HEK293T (cell line): ENCODE results near the gene HS3ST3A1.

Source experiments
- CTCF ChIA-PET: fragments of 350-600 bp; formaldehyde crosslinking; extraction: SDS; loops from one replicate; lab custom pipeline; 2021; ENCODE audit warnings: antibody characterized with exemption, inconsistent platforms; lab: Yijun Ruan, JAX
- POLR2A ChIA-PET: fragments of 350-600 bp; formaldehyde crosslinking; extraction: SDS; loops from one replicate; lab custom pipeline; 2020; ENCODE audit warnings: antibody characterized with exemption, inconsistent platforms; lab: Yijun Ruan, JAX
- DNase-seq: peaks from one replicate; pipeline ENCODE4 v3.0.0; 2012; ENCODE audit warnings: mixed read lengths; ENCODE audit errors: extremely low spot score
- ARNT ChIP-seq: fragments of 450-650 bp; IDR thresholded peaks from 2 replicates; pipeline ENCODE4 v1.6.1; 2017; ENCODE audit warnings: mild to moderate bottlenecking
- BHLHE40 ChIP-seq: fragments of 450-650 bp; IDR thresholded peaks from 2 replicates; pipeline ENCODE4 v1.6.1; 2016; ENCODE audit warnings: mild to moderate bottlenecking, moderate library complexity, borderline replicate concordance
- CTBP1 ChIP-seq: fragments of 450-650 bp; IDR thresholded peaks from 2 replicates; pipeline ENCODE4 v1.6.1; 2016; ENCODE audit warnings: borderline replicate concordance
- ELF4 ChIP-seq: fragments of 450-650 bp; IDR thresholded peaks from 2 replicates; pipeline ENCODE4 v1.6.1; 2017; ENCODE audit warnings: antibody characterized with exemption
- FOXA1 ChIP-seq: fragments of 450-650 bp; IDR thresholded peaks from 2 replicates; pipeline ENCODE4 v1.6.1; 2016; ENCODE audit warnings: mild to moderate bottlenecking
- FOXK2 ChIP-seq: fragments of 450-650 bp; IDR thresholded peaks from 2 replicates; pipeline ENCODE4 v1.6.1; 2016; ENCODE audit warnings: mild to moderate bottlenecking
- FOXM1 ChIP-seq: fragments of 450-650 bp; IDR thresholded peaks from 2 replicates; pipeline ENCODE4 v1.6.1; 2017; ENCODE audit warnings: mild to moderate bottlenecking, borderline replicate concordance
- HDGF ChIP-seq: fragments of 450-650 bp; IDR thresholded peaks from 2 replicates; pipeline ENCODE4 v1.6.1; 2017; ENCODE audit warnings: antibody characterized with exemption, borderline replicate concordance
- L3MBTL2 ChIP-seq: fragments of 450-650 bp; conservative IDR thresholded peaks from 2 replicates; pipeline ENCODE4 v1.6.1; 2016; ENCODE audit warnings: mild to moderate bottlenecking
- LEF1 ChIP-seq: fragments of 450-650 bp; IDR thresholded peaks from 2 replicates; pipeline ENCODE4 v1.6.1; 2017; ENCODE audit warnings: mild to moderate bottlenecking, borderline replicate concordance
- NFRKB ChIP-seq: fragments of 450-650 bp; IDR thresholded peaks from 2 replicates; pipeline ENCODE4 v1.6.1; 2016; ENCODE audit warnings: mild to moderate bottlenecking, moderate library complexity
- SP1 ChIP-seq: fragments of 450-650 bp; IDR thresholded peaks from 2 replicates; pipeline ENCODE4 v1.6.1; 2017
- SUZ12 ChIP-seq: fragments of 450-650 bp; IDR thresholded peaks from 2 replicates; pipeline ENCODE4 v1.6.1; 2016; ENCODE audit warnings: mild to moderate bottlenecking
- TARDBP ChIP-seq: fragments of 450-650 bp; IDR thresholded peaks from 2 replicates; pipeline ENCODE4 v1.6.1; 2016
- ZNF384 ChIP-seq: fragments of 450-650 bp; IDR thresholded peaks from 2 replicates; pipeline ENCODE4 v1.6.1; 2016
- TF ChIP-seq, protein P1 (sequence below): fragments of 450-650 bp; IDR thresholded peaks from 2 replicates; pipeline ENCODE4 v1.6.1; 2016

The HS3ST3A1 gene

DNA sequence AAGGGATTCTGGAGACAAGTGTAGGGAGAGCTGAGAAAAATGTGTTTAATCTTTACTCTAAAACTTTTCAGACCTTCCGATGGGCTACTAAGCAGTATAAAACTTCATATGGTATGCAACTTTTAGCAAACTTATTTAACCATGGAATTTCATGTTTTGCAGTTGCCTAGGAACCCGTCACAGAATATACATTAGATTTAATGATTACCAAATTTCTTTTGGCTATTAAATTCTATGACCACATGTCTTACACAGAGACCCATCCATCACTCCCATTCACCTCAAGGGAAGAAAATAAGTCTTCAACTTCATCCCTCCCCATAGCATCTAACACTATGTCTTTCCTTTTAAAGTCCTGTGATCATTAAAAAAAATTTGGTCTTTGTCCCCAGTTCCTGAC, 54.9 kb downstream of the HS3ST3A1 start:
- DNase-seq, result no peak
- ChIA-PET CTCF (no interaction called here), POLR2A (no interaction called here)
- TF ChIP-seq FOXM1 (no peak), HDGF (no peak), L3MBTL2 (no peak), TARDBP (no peak), FOXA1 (no peak), CTBP1 (no peak), NFRKB (no peak), ARNT (no peak)
- TF ChIP-seq, protein P1, sequence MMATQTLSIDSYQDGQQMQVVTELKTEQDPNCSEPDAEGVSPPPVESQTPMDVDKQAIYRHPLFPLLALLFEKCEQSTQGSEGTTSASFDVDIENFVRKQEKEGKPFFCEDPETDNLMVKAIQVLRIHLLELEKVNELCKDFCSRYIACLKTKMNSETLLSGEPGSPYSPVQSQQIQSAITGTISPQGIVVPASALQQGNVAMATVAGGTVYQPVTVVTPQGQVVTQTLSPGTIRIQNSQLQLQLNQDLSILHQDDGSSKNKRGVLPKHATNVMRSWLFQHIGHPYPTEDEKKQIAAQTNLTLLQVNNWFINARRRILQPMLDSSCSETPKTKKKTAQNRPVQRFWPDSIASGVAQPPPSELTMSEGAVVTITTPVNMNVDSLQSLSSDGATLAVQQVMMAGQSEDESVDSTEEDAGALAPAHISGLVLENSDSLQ, result no peak

DNA sequence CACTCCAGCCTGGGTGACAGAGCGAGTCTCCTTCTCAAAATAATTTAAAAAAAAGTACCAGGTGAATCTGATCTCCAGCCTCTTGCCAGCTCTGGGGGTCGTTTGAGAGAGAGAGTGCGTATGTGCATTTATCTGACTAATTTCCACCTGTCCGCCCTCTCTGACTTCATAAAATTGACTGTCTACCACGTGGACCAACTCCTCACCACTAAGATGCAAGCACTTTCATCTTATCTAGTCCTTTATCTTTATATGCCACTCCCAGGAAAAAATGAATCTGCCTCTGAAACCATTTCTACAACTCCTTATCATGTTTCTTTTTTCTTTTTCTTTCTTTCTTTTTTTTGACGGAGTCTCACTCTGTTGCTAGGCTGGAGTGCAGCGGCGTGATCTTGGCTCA, 55.8 kb downstream of the HS3ST3A1 start:
- TF ChIP-seq BHLHE40 (no peak), L3MBTL2 (no peak), ZNF384 (no peak), ARNT (no peak), SUZ12 (no peak), NFRKB (no peak), HDGF (no peak), CTBP1 (no peak), FOXM1 (no peak), LEF1 (no peak), FOXA1 (no peak), SP1 (no peak), ELF4 (no peak), FOXK2 (no peak), TARDBP (no peak)
- TF ChIP-seq, protein P1, result no peak
- CTCF ChIA-PET, result no interaction called here
- POLR2A ChIA-PET, result no interaction called here
- no peak for DNase-seq

DNA sequence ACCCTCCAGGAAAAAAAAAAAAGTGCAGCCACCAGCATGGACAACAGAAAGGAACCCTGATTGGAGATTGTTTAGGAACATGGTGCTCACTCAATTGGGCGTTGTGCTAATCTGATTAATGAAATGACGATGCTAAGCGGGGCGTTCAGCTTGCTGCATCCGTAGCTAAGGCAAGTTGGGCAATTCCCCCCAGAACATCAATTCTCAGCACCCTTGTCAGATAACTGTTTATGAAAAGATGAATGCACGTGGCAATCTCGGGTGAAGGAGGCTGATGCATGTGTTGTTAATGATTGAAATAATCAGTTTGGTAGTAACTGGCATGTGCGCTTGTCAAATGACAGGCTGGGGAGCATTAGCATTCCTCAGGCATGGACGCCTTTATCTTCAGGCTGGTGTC, 57.0 kb downstream of the HS3ST3A1 start:
- ChIA-PET POLR2A (no interaction called here), CTCF (interaction anchor here (0.6 kb wide), 1 partner anchor 1435 kb away, joined by 3 read pairs; no protein-coding TSS in a partner anchor)
- DNase-seq, result no peak
- no peak for TF ChIP-seq TARDBP
- TF ChIP-seq SUZ12, result no peak
- no peak for TF ChIP-seq FOXM1

DNA sequence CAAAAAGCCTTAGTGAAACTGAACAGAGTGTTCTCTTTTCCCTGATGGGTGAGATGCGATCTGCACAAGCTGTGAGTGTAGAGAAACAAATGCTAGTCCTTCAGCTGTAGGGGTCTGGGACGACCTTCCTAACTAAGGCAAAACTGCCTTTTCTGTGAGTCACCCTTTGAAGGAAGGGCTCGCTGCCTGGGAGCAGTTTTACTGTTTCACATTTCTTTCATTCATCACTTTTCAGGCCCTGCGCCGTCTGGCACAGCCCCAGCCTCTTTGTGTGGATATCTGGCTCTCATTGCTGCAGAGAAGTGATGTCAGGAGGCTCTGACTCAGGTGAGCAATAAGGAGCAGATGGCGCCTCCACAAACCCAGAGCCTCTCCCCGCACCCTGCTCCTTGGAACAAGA, 57.4 kb downstream of the HS3ST3A1 start:
- POLR2A ChIA-PET, result no interaction called here
- CTCF ChIA-PET, result interaction anchor here (0.6 kb wide), 1 partner anchor 1434 kb away, joined by 3 read pairs; no protein-coding TSS in a partner anchor
- no peak for DNase-seq
- TF ChIP-seq FOXA1 (no peak), TARDBP (no peak), FOXK2 (no peak), ARNT (no peak), SP1 (no peak), CTBP1 (no peak), HDGF (no peak)

DNA sequence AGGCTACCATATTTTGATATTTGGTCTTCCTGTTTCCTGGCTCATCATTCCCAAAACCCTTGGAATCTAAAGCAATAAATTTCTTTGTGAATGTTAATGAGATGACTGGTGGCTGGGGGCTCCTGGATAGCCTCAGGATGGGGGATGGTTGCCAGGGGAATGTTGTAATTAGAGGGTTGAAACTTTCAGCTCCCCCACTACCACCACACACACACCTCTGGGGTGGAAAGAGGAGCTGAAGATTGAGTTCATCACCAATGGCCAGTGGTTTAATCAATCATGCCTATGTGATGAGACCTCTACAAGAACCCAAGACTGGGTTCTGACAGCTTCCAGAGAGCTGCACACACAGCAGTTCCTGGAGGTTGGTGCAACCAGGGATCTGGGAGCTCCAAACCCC, 59.1 kb downstream of the HS3ST3A1 start:
- ChIA-PET CTCF (no interaction called here), POLR2A (no interaction called here)
- TF ChIP-seq ELF4 (no peak), TARDBP (no peak), SUZ12 (no peak), CTBP1 (no peak), NFRKB (no peak), BHLHE40 (no peak), FOXA1 (no peak), SP1 (no peak), HDGF (no peak), LEF1 (no peak), FOXM1 (no peak)
- TF ChIP-seq, protein P1, result no peak
- DNase-seq, result no peak

DNA sequence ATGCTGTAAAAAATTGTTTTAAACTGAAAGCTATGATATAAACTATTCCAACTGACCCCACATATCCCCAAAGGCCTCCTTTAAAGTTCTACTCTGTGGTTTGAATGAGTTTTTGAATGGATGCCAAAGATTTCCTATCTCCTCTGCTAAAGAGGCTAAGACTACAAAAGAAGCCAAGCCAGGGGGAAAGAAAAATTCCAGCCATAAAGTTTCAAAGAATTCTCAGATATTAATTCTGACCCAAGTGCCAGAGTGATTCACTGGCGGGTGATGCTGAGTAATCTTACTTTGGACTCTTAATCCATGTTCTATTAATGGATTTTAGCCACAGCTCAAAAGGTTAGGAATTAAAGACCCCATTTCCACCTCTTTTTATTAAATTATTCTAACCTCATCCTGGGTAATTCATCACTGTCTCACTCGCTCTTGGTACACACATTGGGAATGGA, 60.7 kb downstream of the HS3ST3A1 start:
- TF ChIP-seq SUZ12, result no peak
- no peak for TF ChIP-seq FOXK2
- TF ChIP-seq ZNF384, result no peak
- CTCF ChIA-PET, result no interaction called here
- POLR2A ChIA-PET, result no interaction called here
- DNase-seq, result no peak

DNA sequence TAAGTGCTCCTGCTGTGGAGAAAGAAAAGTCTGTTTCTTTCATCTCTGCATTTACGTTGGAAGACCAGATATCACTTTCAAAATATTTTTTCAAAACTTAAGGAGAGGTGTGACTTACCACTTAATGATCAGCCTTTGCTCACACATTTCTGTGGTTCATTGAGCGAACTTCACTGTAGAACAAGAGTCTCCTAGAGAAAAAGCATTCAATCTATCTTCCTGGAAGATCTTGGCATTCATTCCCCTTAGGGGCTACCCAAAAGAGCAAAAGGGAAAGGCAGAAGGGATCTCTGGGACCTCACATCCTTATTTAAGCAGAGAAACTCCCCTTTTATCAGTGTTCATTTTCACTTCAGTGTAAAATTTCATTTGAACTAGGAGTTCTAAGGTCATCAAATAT, 61.2 kb downstream of the HS3ST3A1 start:
- no peak for TF ChIP-seq FOXM1
- TF ChIP-seq HDGF, result no peak
- no peak for TF ChIP-seq FOXK2
- TF ChIP-seq ARNT, result no peak
- no peak for TF ChIP-seq ZNF384
- TF ChIP-seq NFRKB, result no peak
- no peak for TF ChIP-seq ELF4
- TF ChIP-seq, protein P1, result no peak
- TF ChIP-seq CTBP1, result no peak
- no peak for TF ChIP-seq BHLHE40
- no peak for TF ChIP-seq LEF1
- no peak for TF ChIP-seq SP1
- no peak for TF ChIP-seq FOXA1
- no peak for TF ChIP-seq L3MBTL2
- no peak for TF ChIP-seq SUZ12
- no peak for TF ChIP-seq TARDBP
- CTCF ChIA-PET, result no interaction called here
- POLR2A ChIA-PET, result no interaction called here
- no peak for DNase-seq
